NCI-H226 (cell line): ENCODE results near the gene TTC6.
"Not testable (repeated sequence)": the region's sequence is repeated elsewhere in the genome, so short reads cannot be mapped to it uniquely, and the experiment has no call there.

Experiments
- DNase-seq: peaks from one replicate; pipeline ENCODE4 v3.0.0-alpha.2; 2015

TTC6 gene, protein sequence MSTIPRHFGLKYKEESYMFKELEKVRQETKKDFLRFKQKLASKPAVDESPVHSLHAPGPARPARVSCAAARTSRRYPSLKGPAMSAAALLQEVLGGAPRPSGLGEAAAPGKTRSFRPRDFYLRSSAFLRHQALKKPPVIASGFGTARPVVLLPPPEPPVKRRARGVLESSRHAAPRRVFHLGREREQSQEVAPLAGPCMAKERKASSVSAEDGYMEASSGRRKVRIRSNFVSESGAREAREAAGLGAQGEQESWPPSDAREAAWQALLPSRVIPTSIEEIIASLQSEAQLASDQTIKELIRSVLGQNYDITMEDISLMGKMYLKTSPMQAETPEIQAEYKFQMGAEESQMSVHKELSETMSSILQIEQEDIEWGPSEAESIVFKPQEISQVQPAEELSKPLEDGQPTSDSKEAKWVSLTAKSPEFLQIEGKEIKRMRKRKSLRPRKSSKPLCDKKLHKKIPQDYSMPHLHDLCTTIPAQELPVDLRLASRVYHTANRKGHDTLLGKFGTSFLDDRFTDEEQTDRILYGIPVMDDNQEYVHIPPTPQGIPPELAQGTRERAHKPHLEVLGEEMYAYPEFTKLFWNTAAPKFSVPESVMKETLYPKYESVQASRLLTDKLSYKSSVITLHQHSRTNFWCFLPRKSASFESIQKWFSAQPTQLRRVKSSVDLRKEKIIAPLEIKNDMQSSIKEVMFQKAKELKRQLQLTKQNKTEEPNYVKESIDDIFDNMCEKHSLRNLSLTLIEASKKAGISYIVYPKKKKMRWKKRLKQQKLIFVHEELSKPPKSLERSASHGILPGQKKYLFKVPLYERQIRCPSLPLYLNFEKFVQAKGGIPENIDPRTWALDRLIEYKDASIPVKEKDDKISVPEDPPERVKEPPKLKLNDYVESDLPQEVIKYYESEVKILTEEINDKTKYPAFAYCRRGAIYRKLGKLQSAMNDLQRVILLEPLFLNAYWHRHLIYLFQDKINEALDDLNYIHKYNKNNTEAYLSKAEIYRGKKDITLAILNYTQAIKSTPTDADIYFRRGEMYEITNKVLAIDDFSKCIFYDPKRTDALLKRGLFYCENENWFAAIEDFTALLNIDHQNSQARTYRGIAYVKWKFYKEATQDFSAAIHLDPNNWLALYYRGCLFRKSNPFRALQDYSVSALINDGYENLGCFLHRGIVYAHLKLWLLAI (N-terminal part only)

DNA sequence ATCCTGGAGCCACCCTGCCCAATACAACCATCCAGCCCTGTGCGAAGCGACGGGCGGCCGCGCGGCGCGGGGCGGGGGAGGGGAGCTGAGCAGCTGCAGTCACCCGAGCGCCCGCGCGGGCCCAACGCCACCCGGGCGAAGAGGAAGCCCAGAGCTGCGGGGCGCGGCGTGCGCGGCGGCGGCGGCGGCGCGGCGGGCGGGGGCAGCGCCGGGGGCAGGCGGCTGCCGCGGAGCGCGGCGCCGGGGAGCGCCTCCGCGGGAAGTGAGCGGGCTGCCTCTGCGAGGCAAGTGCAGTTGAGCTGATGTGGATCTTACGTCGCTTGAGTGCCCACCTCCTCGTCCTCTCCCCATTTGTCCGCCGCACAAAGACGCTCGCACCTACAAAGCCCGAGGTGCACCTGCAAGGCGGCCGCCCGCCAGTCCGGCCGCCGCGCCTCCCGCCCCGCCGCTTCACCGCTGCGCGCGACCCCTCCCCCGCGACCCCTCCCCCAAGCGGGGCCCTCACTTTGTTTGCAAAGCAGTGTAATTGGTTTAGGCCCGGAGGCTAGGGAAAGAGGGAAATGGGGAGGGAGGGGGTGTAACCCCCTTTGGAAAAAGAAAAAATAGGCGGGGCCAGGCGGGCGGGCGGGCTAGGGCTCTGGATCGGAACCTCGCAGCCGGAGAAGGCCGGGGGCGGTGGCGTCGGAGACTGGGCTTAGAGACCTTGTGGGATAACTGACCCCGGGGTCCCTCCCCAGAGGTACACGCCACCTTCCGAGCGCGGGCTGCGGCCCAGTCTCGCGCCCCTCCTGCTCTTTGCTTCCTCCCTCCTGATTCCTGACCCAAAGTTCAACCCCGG is at the start of gene TTC6, which contains the start of gene FOXA1:
Gene TTC6 (plus strand): TSS at position 659 of the 838 bp plus-strand sequence. CDS start 26,436 bp downstream, outside the sequence.
Gene FOXA1 (minus strand): TSS at position 279 of the 838 bp plus-strand sequence. CDS start 277 bp downstream, at position 2.
- DNase-seq = no peak

DNA sequence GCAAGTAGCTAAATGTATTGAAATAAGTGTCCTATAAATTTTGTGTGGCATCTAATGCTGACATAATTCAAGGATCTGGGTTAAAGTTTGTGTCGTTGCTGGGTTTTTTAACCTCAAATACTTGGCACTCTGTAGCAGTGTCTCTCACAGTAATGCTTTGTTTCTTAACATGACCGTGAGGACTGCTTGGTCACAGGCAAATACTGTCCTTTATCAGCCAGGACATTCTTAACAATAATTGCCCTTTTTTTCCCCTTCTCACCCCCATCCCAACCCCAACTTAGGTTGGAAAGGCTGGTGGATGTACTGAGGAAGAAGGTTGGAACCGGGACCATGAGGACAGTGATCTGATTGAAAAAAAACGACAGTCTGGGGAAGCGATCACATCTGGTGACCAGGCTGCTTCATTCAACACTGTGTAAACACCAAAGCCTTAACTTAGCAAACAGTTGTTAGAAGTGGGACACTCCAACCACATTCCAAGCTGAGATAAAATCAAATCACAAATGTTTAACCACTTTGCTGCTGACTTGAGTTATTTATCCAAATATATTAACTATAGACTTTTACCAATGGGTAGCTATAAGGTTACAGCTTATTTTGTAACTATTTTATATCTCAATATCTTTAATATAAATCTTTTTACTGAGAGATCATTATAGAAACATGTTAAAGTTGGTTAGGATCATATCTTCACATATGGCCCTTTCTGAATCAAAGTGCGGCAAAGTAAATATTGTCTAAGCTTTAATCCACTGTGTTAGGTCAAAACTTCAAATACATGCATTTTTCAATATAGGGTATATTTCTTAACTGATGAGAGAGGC is 48.6 kb upstream of the TTC6 start:
- no peak for DNase-seq

DNA sequence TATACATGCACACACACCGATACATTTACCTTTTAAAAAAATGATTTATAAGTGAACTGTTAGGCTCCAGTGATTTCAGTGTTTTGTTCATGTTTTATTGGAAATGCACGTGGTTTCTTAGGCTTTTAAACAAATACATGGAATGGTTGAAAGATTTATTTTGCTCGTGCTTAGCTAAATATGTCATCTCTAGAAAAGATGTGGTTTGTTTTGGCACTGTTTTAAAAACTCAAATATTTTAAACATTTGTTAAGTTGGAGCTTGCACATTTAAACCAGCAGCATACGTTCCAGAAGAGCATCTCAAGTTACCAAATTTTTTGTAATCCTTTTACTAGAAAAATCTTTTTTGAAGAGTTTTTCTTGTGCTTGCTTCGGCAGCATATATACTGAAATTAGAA is 44.9 kb upstream of the TTC6 start:
- DNase-seq = no peak

- no peak for DNase-seq
These were observed 44.3 kb upstream of the TTC6 start for GRCh38 chr14:37551119-37551518.

- DNase-seq = no peak
These were observed 41.4 kb upstream of the TTC6 start for GRCh38 chr14:37553935-37554550.

- DNase-seq = not testable (repeated sequence)
These were observed 39.8 kb upstream of the TTC6 start for GRCh38 chr14:37555596-37555995.

- DNase-seq = no peak
These were observed 36.7 kb upstream of the TTC6 start for GRCh38 chr14:37558740-37559139.

DNA sequence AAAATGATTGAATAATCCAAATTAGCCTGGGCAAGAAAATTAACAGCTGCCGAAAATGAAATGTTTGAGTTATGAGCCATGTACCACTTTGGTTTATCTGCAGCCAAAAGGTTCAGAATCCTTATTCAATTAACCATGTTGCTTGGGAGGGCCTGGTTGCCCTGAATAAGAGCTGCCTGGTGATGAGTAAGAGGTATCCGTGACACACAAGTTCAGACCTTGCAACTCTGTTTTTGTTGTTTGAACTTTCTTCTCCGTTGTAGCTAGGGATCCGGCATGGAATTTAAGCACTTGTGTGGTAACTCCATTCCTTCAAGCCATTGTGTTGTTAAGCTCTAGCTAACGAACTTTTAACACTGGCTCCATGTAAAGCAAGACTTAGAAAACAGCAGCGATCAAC is 36.0 kb upstream of the TTC6 start:
- no peak for DNase-seq

- DNase-seq = no peak
These were observed 32.2 kb upstream of the TTC6 start for GRCh38 chr14:37563189-37563588.

- DNase-seq = no peak
These were observed 29.9 kb upstream of the TTC6 start for GRCh38 chr14:37565550-37565949.

- no peak for DNase-seq
These were observed 28.5 kb upstream of the TTC6 start for GRCh38 chr14:37566811-37567371.

- DNase-seq = no peak
These were observed 25.7 kb upstream of the TTC6 start for GRCh38 chr14:37569729-37570128.

DNA sequence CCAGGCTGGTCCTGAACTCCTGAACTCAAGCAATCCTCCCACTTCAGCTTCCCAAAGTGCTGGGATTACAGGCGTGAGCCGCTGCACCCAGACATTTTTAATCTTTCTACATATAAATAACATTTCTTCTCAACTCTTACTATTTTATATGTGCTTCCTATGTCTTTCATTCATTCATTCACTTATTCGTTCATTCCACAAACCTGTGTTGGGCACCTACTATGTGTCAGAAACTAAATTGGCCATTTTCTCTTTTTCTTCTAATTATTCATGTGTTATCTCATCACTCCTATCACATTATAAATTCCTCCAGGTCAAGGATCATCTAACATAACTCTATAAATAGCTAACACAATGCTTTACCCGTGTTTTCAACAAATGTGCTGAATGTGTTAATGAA is 24.0 kb upstream of the TTC6 start:
- DNase-seq = no peak

- DNase-seq = no peak
These were observed 22.1 kb upstream of the TTC6 start for GRCh38 chr14:37573356-37573755.

DNA sequence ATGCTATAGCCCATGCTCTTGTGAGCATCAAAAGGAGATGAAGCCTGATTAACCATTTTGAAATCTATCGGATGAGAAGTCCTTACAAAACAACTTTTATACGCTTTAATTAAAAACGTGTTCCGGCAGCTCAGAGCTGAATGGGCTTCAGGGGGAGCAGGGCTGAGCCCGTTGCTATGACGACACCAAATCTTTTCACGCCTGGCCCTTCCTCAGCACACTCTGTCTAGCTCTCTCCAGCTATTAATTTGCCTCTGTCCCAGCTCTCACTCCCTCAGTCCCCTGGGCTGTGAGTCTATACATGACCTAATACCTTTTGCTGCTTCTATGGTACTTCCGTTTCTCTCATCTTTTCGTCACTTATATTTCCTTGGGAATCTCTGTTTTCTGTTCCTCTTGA is 16.2 kb upstream of the TTC6 start:
- no peak for DNase-seq

- DNase-seq = no peak
These were observed 15.3 kb upstream of the TTC6 start for GRCh38 chr14:37580146-37580545.

- no peak for DNase-seq
These were observed 11.8 kb upstream of the TTC6 start for GRCh38 chr14:37583358-37584210.

DNA sequence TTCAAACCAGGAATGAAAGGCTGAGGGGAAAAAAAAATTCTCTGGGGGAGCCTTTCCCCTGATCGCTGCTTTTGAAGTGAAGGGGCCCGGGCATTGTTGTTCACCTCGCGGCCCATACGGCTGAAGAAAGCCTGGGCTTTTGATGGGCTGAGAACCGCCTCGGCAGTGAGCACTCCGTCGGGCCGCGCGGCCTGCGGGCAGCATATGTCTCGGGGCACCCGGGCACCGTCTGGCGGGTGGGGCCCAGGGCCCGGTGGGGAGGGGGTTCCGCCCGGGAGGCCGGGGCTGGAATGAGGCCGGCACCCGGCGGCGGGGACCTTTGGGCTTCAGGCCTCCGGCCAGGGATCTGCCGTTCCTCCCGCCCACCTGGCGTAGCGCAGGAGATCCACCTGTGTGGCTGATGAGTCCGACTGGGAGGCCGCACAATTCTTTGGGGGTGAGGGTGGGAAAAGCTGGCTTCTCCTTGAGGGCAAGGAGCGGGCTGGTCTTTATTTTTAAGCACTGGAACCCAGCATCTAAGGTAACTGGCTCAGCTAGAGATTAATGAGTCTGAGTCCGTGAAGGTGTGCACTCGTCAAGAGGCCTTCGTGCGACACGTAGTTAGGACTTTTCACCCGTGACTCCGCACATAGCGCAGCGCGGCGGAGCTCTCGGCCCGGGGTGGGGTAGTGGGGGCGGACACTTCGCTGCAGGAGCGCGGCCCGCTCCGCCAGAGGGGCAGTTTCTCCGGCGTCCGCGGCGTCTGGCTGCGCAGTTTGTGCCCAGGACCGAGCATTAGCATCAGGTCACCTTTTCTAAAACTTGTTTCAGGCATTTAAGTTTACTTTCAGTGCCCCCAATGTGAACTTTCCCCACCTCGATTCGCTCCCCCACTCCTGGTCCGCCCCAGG is 11.0 kb upstream of the TTC6 start:
- no peak for DNase-seq
